ENCODE measurements around the gene RNF41. TPM values are rescaled to one million over a fixed set of nuclear protein-coding genes. Genes with fewer than 3 reads are reported as not detected.

RNF41 gene
- total and polyA plus RNA-seq, 2 of the 13 experiments (the other 11 are each of a cell fraction or from before 2014, with no cell fraction given): 27.1 to 39.4 TPM

DNA sequence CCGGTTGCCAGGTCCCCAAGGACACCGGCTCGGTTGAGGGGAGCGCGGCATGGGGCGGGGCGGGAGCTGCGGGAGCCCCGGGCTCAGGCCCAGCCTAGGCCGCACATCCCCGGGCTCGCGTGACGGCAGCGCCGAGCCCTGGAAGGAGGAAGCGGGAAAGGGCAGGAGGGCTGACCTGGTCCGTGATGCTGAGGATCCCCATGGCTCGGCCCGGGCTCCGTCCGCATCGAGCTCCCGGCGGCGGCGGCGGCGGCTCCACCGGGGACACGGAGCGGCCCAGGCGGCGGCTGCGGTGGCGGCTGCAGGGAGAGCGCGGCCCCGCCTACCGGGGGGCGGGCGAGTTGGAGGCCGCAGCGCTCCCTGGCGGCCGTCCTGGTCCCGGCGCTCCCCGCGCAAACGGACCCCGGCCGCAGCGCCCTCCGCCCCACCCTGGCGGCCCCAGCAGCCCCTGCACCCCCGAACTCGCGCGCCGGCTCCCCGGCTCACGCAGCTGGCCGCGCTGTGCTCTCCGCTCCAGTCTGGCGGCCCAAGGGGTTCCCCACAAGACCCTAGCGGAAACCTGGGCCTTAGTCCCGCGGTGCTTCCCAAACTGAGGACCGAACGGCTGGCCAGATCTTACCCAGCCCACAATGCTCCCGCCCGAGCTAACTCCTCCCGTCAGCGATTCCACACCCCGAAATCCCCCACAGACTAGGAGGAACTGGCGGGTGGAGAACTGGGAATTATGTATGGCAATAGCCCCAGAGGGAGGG, 36.5 kb upstream of the RNF41 start, which contains the start of gene ANKRD52 (continued):
- TF ChIP-seq ZNF660 (CRISPR knock-in tag; IDR thresholded peaks at IDR 0.05; ENCODE audit: borderline replicate concordance, low read depth) (no peak), HDAC1 (CRISPR knock-in tag; IDR thresholded peaks at IDR 0.05) (peak; percentile 58; the same call in 1 of the 2 replicates), ATM (IDR thresholded peaks at IDR 0.05; ENCODE audit: borderline replicate concordance) (no peak), ZC3H13 (CRISPR knock-in tag; IDR thresholded peaks at IDR 0.05) (no peak; the same call in 1 of the 2 replicates), HOXA3 (CRISPR knock-in tag; IDR thresholded peaks at IDR 0.05) (peak; percentile 57; the same call in 1 of the 2 replicates), ELF1 (CRISPR knock-in tag; IDR thresholded peaks at IDR 0.05) (no peak), MTERF4 (CRISPR knock-in tag; IDR thresholded peaks at IDR 0.05) (no peak), AGO2 (optimal IDR thresholded peaks at IDR 0.05; ENCODE audit: low read depth, low read length) (peak; percentile 34), ZNF550 (CRISPR knock-in tag; IDR thresholded peaks at IDR 0.05; ENCODE audit: borderline replicate concordance) (no peak), ZNF800 (CRISPR knock-in tag; IDR thresholded peaks at IDR 0.05) (0 out of 2 replicates have a peak, but pooled peaks have one; percentile 17), CREB1 (IDR thresholded peaks at IDR 0.05) (no peak), CREB1 (CRISPR knock-in tag; IDR thresholded peaks at IDR 0.05) (no peak), HNRNPLL (IDR thresholded peaks at IDR 0.05; ENCODE audit: low read depth, low read length, poor library complexity, severe bottlenecking) (peak; percentile 52), ZBTB3 (CRISPR knock-in tag; IDR thresholded peaks at IDR 0.05; ENCODE audit: borderline replicate concordance, low read depth) (no peak), ZNF296 (CRISPR knock-in tag; conservative IDR thresholded peaks at IDR 0.05) (no peak), ZBTB1 (CRISPR knock-in tag; IDR thresholded peaks at IDR 0.05; ENCODE audit: borderline replicate concordance) (no peak), ZNF350 (CRISPR knock-in tag; IDR thresholded peaks at IDR 0.05; ENCODE audit: borderline replicate concordance, low read depth) (no peak), TEF (CRISPR knock-in tag; IDR thresholded peaks at IDR 0.05) (no peak; the same call in 1 of the 2 replicates), U2AF1 (optimal IDR thresholded peaks at IDR 0.05; ENCODE audit: low read depth, low read length) (no peak), ZNF33B (CRISPR knock-in tag; IDR thresholded peaks at IDR 0.05) (no peak), NR2C2 (CRISPR knock-in tag; IDR thresholded peaks at IDR 0.05; ENCODE audit: borderline replicate concordance) (no peak), ZNF761 (CRISPR knock-in tag; conservative IDR thresholded peaks at IDR 0.05) (no peak), ZNF784 (CRISPR knock-in tag; IDR thresholded peaks at IDR 0.05; ENCODE audit: borderline replicate concordance) (peak; percentile 84; the same call in 1 of the 2 replicates)
- TF ChIP-seq, protein P1, sequence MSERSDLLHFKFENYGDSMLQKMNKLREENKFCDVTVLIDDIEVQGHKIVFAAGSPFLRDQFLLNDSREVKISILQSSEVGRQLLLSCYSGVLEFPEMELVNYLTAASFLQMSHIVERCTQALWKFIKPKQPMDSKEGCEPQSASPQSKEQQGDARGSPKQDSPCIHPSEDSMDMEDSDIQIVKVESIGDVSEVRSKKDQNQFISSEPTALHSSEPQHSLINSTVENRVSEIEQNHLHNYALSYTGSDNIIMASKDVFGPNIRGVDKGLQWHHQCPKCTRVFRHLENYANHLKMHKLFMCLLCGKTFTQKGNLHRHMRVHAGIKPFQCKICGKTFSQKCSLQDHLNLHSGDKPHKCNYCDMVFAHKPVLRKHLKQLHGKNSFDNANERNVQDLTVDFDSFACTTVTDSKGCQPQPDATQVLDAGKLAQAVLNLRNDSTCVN (CRISPR knock-in tag; IDR thresholded peaks at IDR 0.05; ENCODE audit: borderline replicate concordance): no peak

All from HepG2 (cell line).